T-helper 2 cell treated with Interferon-gamma antibody and Interleukin-4, amounts not matched to agents 5 μg/mL and 100 μg/mL, for 36 hours (primary cell): ENCODE measurements around the gene SETD6.

Experiments
- DNase-seq: peaks from one replicate; pipeline ENCODE4 v3.0.0; 2021; ENCODE audit warnings: low spot score
- H3K27ac Mint-ChIP-seq: one replicate; pipeline ENCODE4 v1.8.0; 2021; ENCODE audit warnings: mild to moderate bottlenecking, mixed read lengths
- H3K27me3 Mint-ChIP-seq: one replicate; pipeline ENCODE4 v1.8.0; 2021; ENCODE audit warnings: low read depth, mixed read lengths
- H3K36me3 Mint-ChIP-seq: one replicate; pipeline ENCODE4 v1.8.0; 2021; ENCODE audit warnings: low read depth, mixed read lengths
- H3K4me1 Mint-ChIP-seq: one replicate; pipeline ENCODE4 v1.8.0; 2021; ENCODE audit warnings: low read depth, mixed read lengths
- H3K4me3 Mint-ChIP-seq: one replicate; pipeline ENCODE4 v1.8.0; 2022; ENCODE audit warnings: mild to moderate bottlenecking, moderate library complexity, mixed read lengths
- H3K9me3 Mint-ChIP-seq: one replicate; pipeline ENCODE4 v1.8.0; 2021; ENCODE audit warnings: mixed read lengths

SETD6 gene

DNA sequence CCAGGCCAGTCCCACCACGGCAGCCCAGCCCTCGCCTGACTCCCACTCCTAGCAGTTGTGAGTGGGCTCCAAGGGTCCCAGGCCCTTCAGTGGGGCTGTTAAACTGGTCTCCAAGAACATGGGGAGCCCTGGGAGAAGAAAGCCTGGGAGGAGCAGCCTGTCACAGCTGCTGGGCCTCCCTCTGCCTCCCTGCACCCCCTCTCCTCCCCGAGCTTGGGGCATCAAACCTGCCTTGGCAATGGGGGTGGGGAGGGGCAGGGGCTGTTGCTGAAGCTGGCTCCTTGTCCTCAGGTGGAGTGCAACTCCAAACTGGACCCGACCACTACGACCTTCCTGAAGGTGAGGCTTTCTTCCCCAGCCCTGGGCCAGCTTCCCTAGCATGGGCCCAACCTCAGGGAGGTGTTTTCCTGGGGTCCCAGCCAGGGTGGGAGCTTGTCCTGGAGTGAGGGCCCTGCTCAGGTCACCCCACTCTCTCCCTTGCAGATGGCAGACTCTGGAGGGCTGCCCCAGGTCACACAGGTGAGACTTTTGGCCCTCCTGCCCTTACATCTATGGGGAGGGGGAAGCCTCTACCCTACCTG, 6.6 kb upstream of the SETD6 start:
- Mint-ChIP-seq H3K9me3 (no peaks in the 10 kb centered on the region), H3K27me3 (no peaks in the 10 kb centered on the region), H3K4me3 (no peak overlapping the region), H3K36me3 (no peaks in the 10 kb centered on the region), H3K4me1 (no peaks in the 10 kb centered on the region), H3K27ac (no peak overlapping the region)
- no peak for DNase-seq

DNA sequence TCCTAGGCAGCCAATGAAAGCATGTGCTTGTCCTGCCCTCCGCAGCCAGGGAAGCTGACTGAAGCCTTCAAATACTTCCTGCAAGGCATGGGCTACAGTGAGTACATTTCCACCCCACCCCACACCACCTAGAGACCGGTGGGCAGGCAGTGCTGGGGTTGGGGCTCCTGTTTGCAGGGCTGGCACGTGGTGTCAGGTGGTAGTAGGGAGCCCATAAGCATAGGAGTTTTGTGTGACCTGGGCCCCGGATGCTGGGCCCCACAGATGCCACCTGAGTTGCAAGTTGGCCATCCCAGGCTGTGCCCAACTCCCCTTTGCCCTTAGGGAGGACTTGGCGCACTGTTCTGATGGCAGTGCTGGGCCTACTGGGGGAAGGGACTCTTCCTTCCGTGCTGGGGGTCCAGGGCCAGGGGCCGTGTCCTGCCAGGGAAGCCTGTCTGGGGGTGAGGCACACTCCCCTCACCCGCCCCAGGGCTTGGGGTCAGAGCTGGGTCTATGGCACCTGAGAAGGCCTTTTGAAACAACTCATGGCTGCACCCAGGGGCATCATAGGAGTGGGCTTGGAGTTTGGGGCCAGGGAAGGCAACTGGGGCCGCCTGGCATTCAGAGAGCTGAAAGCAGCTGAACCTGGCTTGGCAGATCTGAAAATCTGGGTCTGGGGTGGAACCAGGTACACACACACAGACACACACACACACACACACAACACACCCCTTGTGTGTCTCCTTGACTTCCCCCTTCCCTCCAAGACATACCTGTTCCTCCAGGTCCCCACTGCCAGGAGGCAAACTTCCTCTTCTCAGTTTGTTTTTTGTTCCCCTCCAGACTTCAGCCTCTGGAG, 5.8 kb upstream of the SETD6 start:
- DNase-seq = no peak
- Mint-ChIP-seq H3K4me3 (no peak overlapping the region), H3K4me1 (no peaks in the 10 kb centered on the region), H3K27ac (no peak overlapping the region), H3K9me3 (no peaks in the 10 kb centered on the region), H3K36me3 (no peaks in the 10 kb centered on the region), H3K27me3 (no peaks in the 10 kb centered on the region)

DNA sequence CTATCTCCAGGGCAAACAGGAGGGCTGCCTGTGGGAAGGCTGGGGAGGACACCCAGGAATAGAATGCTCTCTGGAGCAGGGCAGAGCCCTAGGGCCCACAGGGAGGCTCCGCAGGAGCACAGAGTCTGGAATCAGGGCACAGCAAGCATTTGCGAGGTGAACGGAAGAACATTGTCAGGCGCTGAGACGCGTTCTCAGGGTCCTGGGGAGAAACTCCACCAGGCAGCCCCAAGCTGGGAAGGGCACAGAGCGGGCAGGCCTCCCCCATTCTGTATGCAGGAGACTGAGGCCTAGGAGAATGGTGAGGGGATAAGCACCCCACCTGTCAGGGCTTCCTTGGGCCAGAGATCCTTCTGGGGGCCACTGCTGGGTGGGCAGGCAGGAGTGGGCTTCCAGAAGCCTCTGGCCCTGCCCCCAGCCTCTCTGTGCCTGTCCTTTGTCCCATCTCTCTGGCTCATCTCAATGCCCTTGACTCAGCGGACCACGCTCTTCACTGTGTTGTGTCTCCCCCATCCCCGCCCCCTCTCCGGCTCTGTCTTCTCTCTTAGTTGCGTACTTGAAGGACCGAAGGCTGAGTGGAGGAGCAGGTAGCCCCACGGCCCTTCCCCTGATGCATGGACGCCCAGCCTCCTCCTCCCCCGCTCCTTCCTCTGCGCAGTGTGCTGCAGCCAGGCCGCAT, 5.1 kb upstream of the SETD6 start:
- H3K4me3 Mint-ChIP-seq = no peak overlapping the region
- peaks cover 3% of the 10 kb centered on the region for H3K36me3 Mint-ChIP-seq
- no peaks in the 10 kb centered on the region for H3K9me3 Mint-ChIP-seq
- H3K4me1 Mint-ChIP-seq = peaks cover 6% of the 10 kb centered on the region
- no peak for DNase-seq
- no peaks in the 10 kb centered on the region for H3K27me3 Mint-ChIP-seq
- H3K27ac Mint-ChIP-seq = no peak overlapping the region

DNA sequence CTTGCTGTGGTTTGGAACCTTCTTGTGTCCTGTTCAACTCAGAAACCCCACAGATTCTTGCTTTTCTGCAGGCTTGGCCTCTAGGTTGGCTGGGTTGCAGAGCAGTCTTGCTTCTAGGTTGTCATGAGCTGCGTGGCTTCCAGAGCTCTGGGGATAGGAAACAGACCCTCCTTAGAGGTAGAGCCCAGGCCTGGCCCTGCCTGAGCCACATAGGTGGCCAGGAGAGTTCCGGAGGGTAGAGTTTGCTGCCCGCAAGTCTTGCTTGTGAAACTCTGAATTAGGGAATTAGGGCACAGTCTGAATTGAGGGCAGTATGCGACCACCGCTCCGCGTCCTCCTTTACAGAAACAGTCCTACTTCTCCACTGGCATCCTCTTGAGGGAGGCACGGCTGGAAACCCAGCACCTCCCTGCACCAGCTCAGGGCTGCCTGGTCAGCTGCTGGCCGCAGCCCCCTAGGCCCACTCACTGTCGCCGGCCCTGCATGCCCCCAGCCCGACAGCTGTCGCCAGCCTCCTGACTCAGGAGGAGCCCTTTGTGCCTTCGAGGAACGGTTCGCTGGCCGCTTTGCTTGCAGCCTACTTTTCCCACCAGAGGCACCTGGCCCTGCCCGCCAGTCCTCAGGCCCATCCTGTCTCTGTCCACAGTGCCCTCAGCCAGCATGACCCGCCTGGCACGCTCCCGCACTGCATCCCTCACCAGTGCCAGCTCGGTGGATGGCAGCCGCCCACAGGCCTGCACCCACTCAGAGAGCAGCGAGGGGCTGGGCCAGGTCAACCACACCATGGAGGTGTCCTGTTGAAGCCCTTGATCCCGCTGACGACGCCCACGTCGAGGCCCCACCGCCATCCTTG, 4.3 kb upstream of the SETD6 start:
- Mint-ChIP-seq H3K36me3 (peaks cover 4% of the 10 kb centered on the region), H3K9me3 (no peaks in the 10 kb centered on the region), H3K4me3 (no peak overlapping the region), H3K27ac (no peak overlapping the region), H3K27me3 (no peaks in the 10 kb centered on the region), H3K4me1 (peaks cover 6% of the 10 kb centered on the region)
- no peak for DNase-seq

DNA sequence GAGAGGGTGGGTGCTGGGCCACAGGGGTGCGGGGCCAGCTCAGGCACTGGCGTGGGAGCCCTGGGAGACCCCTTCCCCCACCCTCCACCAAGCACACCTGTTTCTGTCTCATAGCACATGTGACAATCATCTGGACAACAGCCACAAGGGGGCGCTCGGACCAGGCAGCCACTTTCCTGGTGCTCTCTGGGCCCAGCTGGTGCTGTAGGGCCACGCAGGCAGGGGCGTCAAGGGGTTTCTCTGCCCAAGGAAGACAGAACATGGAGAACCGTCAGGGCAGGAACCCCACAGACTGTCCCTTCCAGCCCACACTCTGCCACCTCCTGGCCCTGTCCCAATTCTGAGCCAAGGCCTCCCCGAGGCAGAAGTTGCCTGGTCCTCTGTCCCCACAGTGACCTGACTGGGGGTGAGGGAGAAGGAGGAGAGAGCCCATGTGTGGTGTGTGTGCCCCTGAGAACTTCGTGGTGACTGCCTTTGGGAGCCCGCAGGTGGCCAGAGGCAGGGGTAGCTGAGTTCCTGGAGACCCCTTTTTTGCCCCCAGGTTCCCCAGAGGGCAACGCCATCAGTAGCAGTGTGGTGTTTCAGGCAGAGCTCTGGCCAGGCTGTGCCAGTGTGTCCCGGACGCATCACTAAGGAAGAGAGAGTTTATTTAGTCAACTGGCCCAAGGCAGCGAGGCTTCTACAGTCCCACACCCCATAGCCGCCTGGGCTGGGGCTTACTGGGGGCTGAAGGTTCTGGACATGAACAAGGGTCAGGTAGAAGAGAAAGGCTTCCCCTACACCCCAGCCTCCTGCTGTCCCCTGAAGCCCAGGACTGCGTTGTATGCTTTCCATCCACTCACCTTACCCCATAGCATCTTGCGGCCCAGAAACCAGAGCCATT, 3.1 kb upstream of the SETD6 start:
- no peaks in the 10 kb centered on the region for H3K27me3 Mint-ChIP-seq
- no peak overlapping the region for H3K27ac Mint-ChIP-seq
- peak; percentile 65 for DNase-seq
- no peak overlapping the region for H3K4me3 Mint-ChIP-seq
- peaks cover 16% of the 10 kb centered on the region for H3K4me1 Mint-ChIP-seq
- H3K36me3 Mint-ChIP-seq = peaks cover 8% of the 10 kb centered on the region
- H3K9me3 Mint-ChIP-seq = no peaks in the 10 kb centered on the region

DNA sequence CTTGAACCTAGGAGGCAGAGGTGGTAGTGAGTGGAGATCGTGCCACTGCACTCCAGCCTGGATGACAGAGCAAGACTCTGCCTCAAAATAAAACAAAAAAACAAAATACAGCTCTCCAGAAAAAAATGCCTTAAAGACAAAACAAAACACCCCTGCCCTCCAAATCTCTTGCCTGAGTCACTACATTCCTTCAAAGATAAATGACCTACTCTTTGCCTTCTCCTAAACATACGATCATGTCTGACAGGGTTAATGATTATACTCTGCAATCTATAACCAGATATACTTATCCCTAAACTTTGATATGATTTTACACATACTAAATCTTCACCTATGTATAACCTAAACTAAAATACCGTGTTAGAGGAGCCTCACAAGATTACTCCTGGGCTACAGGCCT, 1.4 kb upstream of the SETD6 start:
- H3K36me3 Mint-ChIP-seq = peaks cover 19% of the 10 kb centered on the region
- H3K4me3 Mint-ChIP-seq = no peak overlapping the region
- no peak for DNase-seq
- H3K27me3 Mint-ChIP-seq = no peaks in the 10 kb centered on the region
- H3K4me1 Mint-ChIP-seq = peaks cover 23% of the 10 kb centered on the region
- no peak overlapping the region for H3K27ac Mint-ChIP-seq
- no peaks in the 10 kb centered on the region for H3K9me3 Mint-ChIP-seq

DNA sequence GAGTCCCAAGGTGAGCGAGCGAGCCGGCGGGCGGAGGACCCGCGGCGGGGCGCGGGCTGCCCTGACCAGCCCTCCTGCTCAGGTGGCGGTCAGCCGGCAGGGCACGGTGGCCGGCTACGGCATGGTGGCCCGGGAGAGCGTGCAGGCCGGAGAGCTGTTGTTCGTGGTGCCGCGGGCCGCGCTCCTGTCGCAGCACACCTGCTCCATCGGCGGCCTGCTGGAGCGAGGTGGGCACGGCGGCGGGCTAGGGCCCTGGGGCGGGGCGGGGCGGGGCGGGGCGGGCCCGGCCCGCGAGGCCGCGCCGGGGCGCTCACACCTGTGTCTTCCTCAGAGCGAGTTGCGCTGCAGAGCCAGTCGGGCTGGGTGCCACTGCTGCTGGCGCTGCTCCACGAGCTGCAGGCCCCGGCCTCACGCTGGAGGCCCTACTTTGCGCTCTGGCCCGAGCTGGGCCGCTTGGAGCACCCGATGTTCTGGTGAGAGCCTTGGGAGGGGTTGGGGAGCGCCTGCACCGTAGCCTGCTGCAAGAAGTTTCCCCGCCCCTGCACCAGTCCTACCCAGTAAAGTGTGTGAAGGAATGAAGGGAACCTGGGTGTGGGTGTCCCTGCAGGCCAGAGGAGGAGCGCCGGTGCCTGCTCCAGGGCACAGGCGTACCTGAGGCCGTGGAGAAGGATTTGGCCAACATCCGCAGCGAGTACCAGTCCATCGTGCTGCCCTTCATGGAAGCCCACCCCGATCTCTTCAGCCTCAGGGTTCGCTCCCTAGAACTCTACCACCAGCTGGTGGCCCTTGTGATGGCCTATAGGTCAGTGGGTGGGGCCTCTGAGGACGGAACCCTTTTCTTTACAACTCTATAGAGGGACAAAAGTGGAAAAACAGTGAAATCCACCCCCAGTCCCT, 802 bp downstream of the SETD6 start:
- no peaks in the 10 kb centered on the region for H3K9me3 Mint-ChIP-seq
- peak; percentile 27 for DNase-seq
- H3K4me1 Mint-ChIP-seq = peaks cover 30% of the 10 kb centered on the region
- peak overlapping the region; percentile 63 for H3K27ac Mint-ChIP-seq
- H3K4me3 Mint-ChIP-seq = peak overlapping the region; percentile 85
- H3K36me3 Mint-ChIP-seq = peaks cover 37% of the 10 kb centered on the region
- no peaks in the 10 kb centered on the region for H3K27me3 Mint-ChIP-seq

DNA sequence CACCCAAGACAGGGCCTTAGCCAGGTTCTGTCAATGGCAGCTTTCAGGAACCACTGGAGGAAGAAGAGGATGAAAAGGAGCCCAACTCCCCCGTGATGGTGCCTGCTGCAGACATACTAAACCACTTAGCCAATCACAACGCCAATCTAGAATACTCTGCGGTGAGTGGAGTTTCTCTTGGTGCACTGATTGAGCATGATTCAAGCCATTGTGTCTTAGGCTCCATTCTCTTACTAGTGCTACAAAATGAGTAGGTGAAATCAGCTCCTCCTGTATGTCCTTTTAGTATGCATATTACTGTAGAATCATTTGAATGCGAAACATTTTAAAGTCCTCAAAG, 1.4 kb downstream of the SETD6 start:
- DNase-seq = no peak
- H3K4me1 Mint-ChIP-seq = peaks cover 30% of the 10 kb centered on the region
- H3K9me3 Mint-ChIP-seq = no peaks in the 10 kb centered on the region
- peak overlapping the region; percentile 8 for H3K27ac Mint-ChIP-seq
- peak overlapping the region; percentile 83 for H3K4me3 Mint-ChIP-seq
- no peaks in the 10 kb centered on the region for H3K27me3 Mint-ChIP-seq
- peaks cover 41% of the 10 kb centered on the region for H3K36me3 Mint-ChIP-seq

DNA sequence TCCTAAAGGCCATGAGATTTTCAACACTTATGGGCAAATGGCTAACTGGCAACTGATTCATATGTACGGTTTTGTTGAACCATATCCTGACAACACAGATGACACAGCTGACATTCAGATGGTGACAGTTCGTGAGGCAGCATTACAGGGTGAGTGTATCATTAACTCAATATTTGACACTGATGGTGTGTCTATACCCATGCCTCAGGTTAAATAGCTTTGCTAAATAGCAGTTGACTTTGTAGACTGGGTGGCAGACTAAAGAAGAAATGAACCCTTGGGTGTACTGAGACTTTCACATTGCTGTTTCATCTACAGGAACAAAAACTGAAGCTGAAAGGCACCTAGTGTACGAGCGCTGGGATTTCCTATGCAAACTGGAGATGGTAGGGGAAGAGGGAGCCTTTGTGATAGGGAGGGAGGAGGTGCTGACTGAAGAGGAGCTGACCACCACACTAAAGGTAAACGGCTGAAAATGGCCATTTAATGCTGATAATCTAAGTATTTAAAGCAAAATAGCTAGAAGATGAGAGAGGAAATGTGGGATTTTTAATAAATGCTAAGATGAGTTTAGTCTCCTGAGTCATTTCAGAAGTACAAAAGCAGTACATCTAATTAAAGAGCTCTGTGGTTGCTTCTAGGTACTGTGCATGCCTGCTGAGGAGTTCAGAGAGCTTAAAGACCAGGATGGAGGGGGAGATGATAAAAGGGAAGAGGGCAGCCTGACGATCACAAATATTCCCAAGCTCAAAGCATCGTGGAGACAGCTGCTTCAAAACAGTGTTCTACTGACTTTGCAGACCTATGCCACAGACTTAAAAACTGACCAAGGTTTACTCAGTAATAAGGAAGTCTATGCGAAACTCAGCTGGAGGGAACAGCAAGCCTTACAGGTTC, 3.0 kb downstream of the SETD6 start:
- H3K27me3 Mint-ChIP-seq = no peaks in the 10 kb centered on the region
- H3K4me3 Mint-ChIP-seq = no peak overlapping the region
- peaks cover 53% of the 10 kb centered on the region for H3K36me3 Mint-ChIP-seq
- H3K27ac Mint-ChIP-seq = peak overlapping the region; percentile 6
- H3K4me1 Mint-ChIP-seq = peaks cover 30% of the 10 kb centered on the region
- DNase-seq = no peak
- no peaks in the 10 kb centered on the region for H3K9me3 Mint-ChIP-seq

DNA sequence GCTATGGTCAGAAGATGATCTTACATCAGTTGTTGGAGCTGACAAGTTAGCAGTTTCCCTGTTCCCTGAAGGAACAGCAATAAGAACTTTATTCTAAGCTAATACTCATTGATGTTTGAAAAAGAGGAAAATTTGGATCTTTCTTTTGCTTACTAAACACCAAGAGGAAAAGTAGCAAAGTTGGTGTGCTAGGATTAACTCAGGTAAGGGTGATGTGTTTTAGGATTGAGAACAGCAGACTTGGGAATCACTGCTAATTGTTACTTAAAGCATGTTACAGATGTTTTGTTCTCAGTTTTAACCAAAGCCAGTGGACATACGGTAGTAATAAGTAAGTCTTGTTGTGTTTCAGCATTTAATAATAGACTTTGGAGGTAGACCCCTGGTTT, 3.7 kb downstream of the SETD6 start:
- DNase-seq = no peak
- H3K4me3 Mint-ChIP-seq = no peak overlapping the region
- H3K27ac Mint-ChIP-seq = no peak overlapping the region
- peaks cover 54% of the 10 kb centered on the region for H3K36me3 Mint-ChIP-seq
- peaks cover 30% of the 10 kb centered on the region for H3K4me1 Mint-ChIP-seq
- H3K27me3 Mint-ChIP-seq = no peaks in the 10 kb centered on the region
- H3K9me3 Mint-ChIP-seq = no peaks in the 10 kb centered on the region

DNA sequence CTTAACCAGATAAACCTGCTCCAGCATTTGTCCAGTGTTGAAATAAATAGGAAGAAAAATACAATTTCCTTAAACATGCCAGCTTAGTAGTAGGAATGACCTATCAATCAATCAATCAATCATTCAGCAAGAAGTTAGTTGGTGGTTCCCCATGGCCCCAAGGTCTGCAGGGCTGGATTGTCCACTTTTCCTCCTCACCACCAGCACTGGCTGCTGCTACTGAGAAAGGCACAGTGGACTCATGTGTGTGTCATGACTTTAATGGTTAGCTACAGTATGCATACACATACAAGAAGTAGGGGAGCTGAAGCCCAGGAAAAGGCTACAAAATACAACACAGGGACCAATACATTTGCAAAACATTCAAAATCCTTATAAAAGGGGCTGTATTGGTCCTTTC, 4.4 kb downstream of the SETD6 start:
- H3K36me3 Mint-ChIP-seq = peaks cover 59% of the 10 kb centered on the region
- no peak overlapping the region for H3K4me3 Mint-ChIP-seq
- no peaks in the 10 kb centered on the region for H3K9me3 Mint-ChIP-seq
- peaks cover 30% of the 10 kb centered on the region for H3K4me1 Mint-ChIP-seq
- H3K27me3 Mint-ChIP-seq = no peaks in the 10 kb centered on the region
- DNase-seq = no peak
- no peak overlapping the region for H3K27ac Mint-ChIP-seq

DNA sequence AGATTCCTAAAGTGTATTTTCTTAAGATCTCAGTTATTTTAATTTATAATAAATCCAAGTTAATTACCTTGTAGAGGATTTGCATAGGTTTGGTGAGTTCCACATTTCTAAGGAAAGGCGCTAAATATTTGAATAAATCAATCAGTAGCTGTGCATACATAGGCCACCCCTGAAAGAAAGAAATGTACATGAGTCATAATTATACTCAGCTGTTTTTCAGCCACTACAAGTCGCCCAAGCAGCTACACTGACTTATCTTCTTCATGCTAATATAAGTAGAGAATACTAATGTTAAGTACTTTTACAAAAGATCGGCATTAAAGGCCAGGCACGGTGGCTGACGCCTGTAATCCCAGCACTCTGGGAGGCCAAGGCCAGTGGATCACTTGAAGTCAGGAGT, 14.9 kb downstream of the SETD6 start:
- Mint-ChIP-seq H3K27ac (no peak overlapping the region), H3K9me3 (no peaks in the 10 kb centered on the region), H3K36me3 (peaks cover 69% of the 10 kb centered on the region), H3K4me1 (no peaks in the 10 kb centered on the region), H3K27me3 (no peaks in the 10 kb centered on the region), H3K4me3 (no peak overlapping the region)
- DNase-seq = no peak
